Vagina (tissue), 2 donors: ENCODE results near the gene ZNF777. TPM values are rescaled to one million over a fixed set of nuclear protein-coding genes. Genes with fewer than 3 reads are reported as not detected.
A peak's percentile ranks its signal among the peaks of the same experiment; 100 is the strongest.

Experiments used
- DNase-seq, 2 donors: peaks; one replicate each; pipeline ENCODE4 v3.0.0-alpha.2; 2017; ENCODE audit errors: extremely low spot score in 2 of 2
- H3K27ac ChIP-seq: fragments of 200-600 bp; sonication (generic); one replicate; pipeline ENCODE4 v1.5.1; 2019
- H3K27me3 ChIP-seq: fragments of 200-600 bp; sonication (generic); one replicate; pipeline ENCODE4 v1.5.1; 2019
- H3K36me3 ChIP-seq, 2 donors: fragments of 200-600 bp; sonication (generic); one replicate each; pipeline ENCODE4 v1.5.1; 2017 to 2019
- H3K4me1 ChIP-seq: fragments of 200-600 bp; sonication (generic); one replicate; pipeline ENCODE4 v1.5.1; 2019
- H3K4me3 ChIP-seq, 2 donors: fragments of 200-600 bp; sonication (generic); 1 replicate in 1 of 2; 2 replicates in 1 of 2; pipeline ENCODE4 v1.5.1; 2016 to 2019
- H3K9me3 ChIP-seq: fragments of 200-600 bp; sonication (generic); one replicate; pipeline ENCODE4 v1.5.1; 2019
- CTCF ChIP-seq, 3 experiments: fragments of 450-650 bp in 2 of 3; fragments of 200-600 bp in 1 of 3; sonication (generic) in 1 of 3; IDR thresholded peaks; one replicate each; pipeline ENCODE4 v1.5.1; 2017 to 2019; ENCODE audit warnings: antibody characterized with exemption in 3 of 3, mild to moderate bottlenecking in 2 of 3, moderate library complexity in 2 of 3
- POLR2A ChIP-seq, 2 donors: fragments of 450-650 bp; IDR thresholded peaks; one replicate each; pipeline ENCODE4 v1.6.1; 2017; ENCODE audit warnings: antibody characterized with exemption in 2 of 2, mild to moderate bottlenecking in 2 of 2, moderate library complexity in 2 of 2
- POLR2AphosphoS5 ChIP-seq, 2 donors: sonication (generic); formaldehyde crosslinking; IDR thresholded peaks; one replicate each; pipeline ENCODE4 v1.9.0; 2017; ENCODE audit warnings: antibody characterized with exemption in 2 of 2, mild to moderate bottlenecking in 2 of 2, low read depth in 1 of 2; ENCODE audit not compliant: insufficient read depth in 1 of 2
- intact Hi-C: fragments of 100-400 bp; cut with DNase I; formaldehyde crosslinking; loops from one replicate; pipeline ENCODE4 v1.15.1; 2023
- total RNA-seq: library from RNA; depleted of rRNA; stranded (reverse); fragments of >200 nt; gene quantifications from one replicate; pipeline ENCODE4 v1.2.3, GENCODE V29; 2016

ZNF777 gene
- total RNA-seq: 13.5 TPM

DNA sequence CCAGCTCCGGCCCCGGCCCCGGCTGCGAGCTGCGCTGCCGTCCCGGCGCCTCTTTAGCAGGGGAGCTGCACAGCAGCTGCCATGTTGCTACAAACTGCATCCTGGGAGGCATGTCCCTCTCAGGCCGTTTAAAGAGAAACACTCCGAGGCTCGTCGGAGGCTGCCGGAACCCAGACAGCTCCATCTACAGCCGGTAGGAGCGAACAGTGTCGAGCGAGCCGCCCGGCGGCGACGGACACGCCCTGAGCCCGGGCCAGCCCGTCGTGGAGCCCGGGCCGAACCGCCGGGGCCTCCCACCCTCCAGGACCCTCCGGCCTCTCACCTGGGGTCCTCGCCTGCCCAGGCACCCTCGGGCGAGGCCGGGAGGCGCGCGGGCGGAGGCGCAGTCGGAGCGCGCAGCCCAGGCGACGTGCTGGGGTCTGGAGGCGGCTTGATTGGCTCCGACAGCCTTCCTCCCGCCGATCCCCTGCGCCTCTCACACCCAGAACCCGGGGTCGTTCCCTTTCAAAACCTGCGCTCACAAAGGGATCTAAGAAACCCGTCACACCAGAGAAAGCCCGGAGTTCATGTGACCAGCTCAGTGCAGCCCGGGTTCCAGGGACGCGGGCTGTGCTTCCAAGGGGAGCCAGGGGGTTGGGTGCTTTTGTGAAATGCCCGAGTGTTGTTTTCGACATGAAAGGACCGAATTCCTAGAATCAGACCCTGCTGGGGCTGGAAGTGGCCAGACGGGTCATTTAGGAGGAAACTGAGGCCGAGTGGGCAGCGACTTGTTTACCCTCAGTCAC is at the start of gene ZNF777:
Gene ZNF777, minus strand, starts transcription at position 570 of the 785 bp plus-strand sequence. CDS start 5,040 bp downstream, outside the sequence.
- TF ChIP-seq POLR2AphosphoS5 (IDR thresholded peaks at IDR 0.05; ENCODE audit: insufficient read depth in 1 of 2, low read depth in 1 of 2): peak in 1 of 2 donors; percentile 27
- peak in 1 of 3 experiments; percentile 31 for TF ChIP-seq CTCF (IDR thresholded peaks at IDR 0.05)
- TF ChIP-seq POLR2A (IDR thresholded peaks at IDR 0.05): no peak
- Histone ChIP-seq H3K36me3 (peaks cover 0 to 2% of the 10 kb centered on the region in 2 donors), H3K27ac (peak within 1 kb of the TSS; percentile 87), H3K4me3 (peak within 1 kb of the TSS; percentile 78 to 82), H3K27me3 (no peaks in the 10 kb centered on the region), H3K9me3 (no peaks in the 10 kb centered on the region), H3K4me1 (peaks cover 17% of the 10 kb centered on the region)
- peak in 1 of 2 donors; percentile 87 for DNase-seq
- intact Hi-C loops: no loop called here

DNA sequence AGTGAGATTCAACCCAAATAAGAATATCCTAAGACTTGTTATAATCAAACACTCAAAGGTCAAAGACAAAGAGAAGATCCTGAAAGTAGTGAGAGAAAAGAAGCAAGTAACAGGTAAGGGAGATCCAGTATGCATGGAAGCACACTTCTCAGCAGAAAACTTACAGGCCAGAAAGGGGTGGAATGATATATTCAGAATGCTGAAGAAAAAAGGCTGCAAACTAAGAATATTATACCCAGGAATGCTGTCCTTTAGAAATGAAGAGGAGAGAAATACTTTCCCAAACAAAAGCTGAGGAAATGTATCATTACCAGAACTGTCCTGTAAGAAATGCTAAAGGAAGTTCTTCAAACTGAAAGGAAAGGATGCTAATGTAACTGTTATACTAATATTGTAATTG is 49.4 kb upstream of the ZNF777 start:
- Histone ChIP-seq H3K36me3 (no peaks in the 10 kb centered on the region), H3K9me3 (peaks cover 7% of the 10 kb centered on the region), H3K4me3 (no peak overlapping the region), H3K27ac (no peak overlapping the region), H3K4me1 (no peaks in the 10 kb centered on the region), H3K27me3 (no peaks in the 10 kb centered on the region)
- TF ChIP-seq POLR2A (IDR thresholded peaks at IDR 0.05) (no peak), CTCF (IDR thresholded peaks at IDR 0.05) (no peak), POLR2AphosphoS5 (IDR thresholded peaks at IDR 0.05; ENCODE audit: insufficient read depth in 1 of 2, low read depth in 1 of 2) (no peak)
- intact Hi-C loops: no loop called here
- no peak for DNase-seq

- TF ChIP-seq POLR2AphosphoS5 (IDR thresholded peaks at IDR 0.05; ENCODE audit: insufficient read depth in 1 of 2, low read depth in 1 of 2) (no peak), CTCF (IDR thresholded peaks at IDR 0.05) (no peak)
- H3K4me1 ChIP-seq: no peaks in the 10 kb centered on the region
- H3K27me3 ChIP-seq: no peaks in the 10 kb centered on the region
- peaks cover 7% of the 10 kb centered on the region for H3K9me3 ChIP-seq
- no peak overlapping the region for H3K4me3 ChIP-seq
- no peaks in the 10 kb centered on the region for H3K36me3 ChIP-seq
- intact Hi-C loops: no loop called here
- no peak for DNase-seq
- no peak overlapping the region for H3K27ac ChIP-seq
Observed at GRCh38 chr7:149509774-149510173, 48.9 kb upstream of the ZNF777 start.

DNA sequence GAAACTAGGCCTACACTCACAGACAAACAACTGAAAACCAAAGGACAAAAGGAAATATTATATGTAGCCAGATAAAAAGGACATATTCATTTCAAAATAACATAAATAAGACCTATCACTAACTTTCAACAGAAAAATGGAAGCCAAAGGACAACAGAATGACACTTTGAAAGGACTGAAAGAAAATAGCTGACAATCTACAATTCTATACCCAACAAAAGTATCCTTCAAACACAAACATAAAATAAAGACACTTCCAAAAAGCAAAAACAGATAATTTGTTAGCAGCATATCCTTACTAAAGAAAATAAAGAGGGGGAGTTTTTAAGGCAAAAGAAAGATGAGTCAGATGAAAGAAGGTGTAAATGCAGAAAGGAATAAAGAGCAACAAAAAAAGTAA is 44.7 kb upstream of the ZNF777 start:
- H3K4me1 ChIP-seq: no peaks in the 10 kb centered on the region
- H3K4me3 ChIP-seq: no peak overlapping the region
- intact Hi-C loops: no loop called here
- no peaks in the 10 kb centered on the region for H3K27me3 ChIP-seq
- DNase-seq: no peak
- no peak overlapping the region for H3K27ac ChIP-seq
- no peaks in the 10 kb centered on the region for H3K36me3 ChIP-seq
- peaks cover 7% of the 10 kb centered on the region for H3K9me3 ChIP-seq
- TF ChIP-seq CTCF (IDR thresholded peaks at IDR 0.05) (no peak), POLR2AphosphoS5 (IDR thresholded peaks at IDR 0.05; ENCODE audit: insufficient read depth in 1 of 2, low read depth in 1 of 2) (no peak), POLR2A (IDR thresholded peaks at IDR 0.05) (no peak)

- Histone ChIP-seq H3K4me3 (no peak overlapping the region), H3K27me3 (no peaks in the 10 kb centered on the region), H3K9me3 (no peaks in the 10 kb centered on the region), H3K36me3 (no peaks in the 10 kb centered on the region), H3K4me1 (peaks cover 8% of the 10 kb centered on the region), H3K27ac (no peak overlapping the region)
- no peak for DNase-seq
- TF ChIP-seq POLR2AphosphoS5 (IDR thresholded peaks at IDR 0.05; ENCODE audit: insufficient read depth in 1 of 2, low read depth in 1 of 2) (no peak), POLR2A (IDR thresholded peaks at IDR 0.05) (no peak), CTCF (IDR thresholded peaks at IDR 0.05) (no peak)
- intact Hi-C loops: no loop called here
Observed at GRCh38 chr7:149501651-149502050, 40.8 kb upstream of the ZNF777 start.
